Measurements from ENCODE around the gene PAQR8. TPM values are rescaled to one million over a fixed set of nuclear protein-coding genes. Genes with fewer than 3 reads are reported as not detected.
"Not testable (repeated sequence)": the region's sequence is repeated elsewhere in the genome, so short reads cannot be mapped to it uniquely, and the experiment has no call there.

PAQR8 gene
- polyA plus RNA-seq, 4 donors, result 14.1 to 78.4 (median 28.6) TPM

DNA sequence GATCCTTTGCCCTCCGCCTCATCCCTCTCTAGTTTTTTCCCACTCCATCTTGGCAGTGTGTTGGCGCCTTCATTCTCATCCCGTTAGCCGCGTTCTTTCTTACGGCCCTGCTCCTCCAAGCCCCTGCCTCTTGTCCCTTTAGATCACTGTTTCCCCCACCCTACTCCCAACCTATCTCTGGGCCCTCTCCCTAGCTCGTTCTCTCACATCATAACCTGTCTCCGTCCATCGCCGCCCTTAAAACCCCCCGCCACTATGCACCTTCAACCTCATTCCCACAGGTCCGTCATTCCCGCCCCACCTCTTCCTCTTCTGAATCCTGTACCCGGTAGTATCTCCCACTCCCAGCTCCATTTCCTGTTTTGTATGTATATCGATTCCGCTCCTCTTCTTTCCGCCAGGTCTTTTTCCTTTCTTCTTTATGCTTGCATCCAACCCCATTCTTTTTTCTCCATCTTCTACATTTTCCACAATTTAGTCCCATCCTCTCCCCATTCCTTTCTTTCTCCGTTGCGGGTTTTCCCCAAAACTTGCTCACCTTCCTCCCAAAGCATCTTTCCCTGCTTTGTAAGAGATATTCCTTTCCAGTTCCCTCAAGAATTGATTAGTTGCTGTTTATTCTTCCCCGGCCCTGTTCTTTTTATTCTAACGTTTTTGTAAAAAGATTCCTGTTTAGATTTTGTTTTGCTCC, 58.9 kb downstream of the PAQR8 start:
- WGBS, 3 donors, result 2 to 8% (median 5%) methylated on average over 21 of the region's 21 CpGs
- peak; percentile 42 to 66 for DNase-seq
- no peaks in the 10 kb centered on the region for H3K27me3 ChIP-seq (ENCODE audit: control insufficient read depth in 3 of 3, insufficient read depth in 3 of 3, low read length in 3 of 3)
- H3K4me1 ChIP-seq (ENCODE audit: control insufficient read depth in 3 of 3, insufficient read depth in 2 of 3, low read depth in 1 of 3, low read length in 2 of 3), result peaks cover 0 to 17% (median 0%) of the 10 kb centered on the region in 3 donors
- H3K36me3 ChIP-seq (ENCODE audit: control insufficient read depth in 3 of 3, insufficient read depth in 2 of 3, low read depth in 1 of 3, low read length in 3 of 3), result peaks cover 0 to 3% (median 0%) of the 10 kb centered on the region in 3 donors
- peak overlapping the region; percentile 67 to 76 (median 73) for H3K4me3 ChIP-seq (ENCODE audit: low read depth in 1 of 3, low read length in 3 of 3)
- FAIRE-seq, result no peak
- no peaks in the 10 kb centered on the region for H3K9me3 ChIP-seq (ENCODE audit: control insufficient read depth in 2 of 2, insufficient read depth in 1 of 2, low read depth in 1 of 2, low read length in 1 of 2)
- peak overlapping the region; percentile 60 to 85 (median 78) for H3K27ac ChIP-seq (ENCODE audit: low read depth in 1 of 3, low read length in 2 of 3)

DNA sequence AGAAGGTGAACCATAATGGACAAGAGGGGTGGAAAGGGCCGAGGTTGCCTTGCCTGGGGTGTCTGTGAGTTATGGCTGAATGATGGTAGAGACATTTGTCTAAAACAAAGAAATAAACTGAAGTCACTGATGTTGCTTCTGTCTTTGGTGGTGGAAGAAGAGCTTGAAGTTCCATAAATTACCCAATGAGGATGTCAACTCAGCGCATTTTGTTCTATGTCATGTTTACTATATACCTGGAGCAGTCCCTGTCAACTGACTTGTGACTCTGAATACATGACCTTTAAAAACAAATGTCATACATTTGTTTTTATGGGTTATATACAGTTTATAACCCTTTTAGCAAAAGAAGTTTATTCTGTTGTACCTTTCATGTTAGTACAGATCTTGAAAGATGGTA, 60.2 kb downstream of the PAQR8 start:
- Histone ChIP-seq H3K9me3 (ENCODE audit: control insufficient read depth in 2 of 2, insufficient read depth in 1 of 2, low read depth in 1 of 2, low read length in 1 of 2) (no peaks in the 10 kb centered on the region), H3K4me1 (ENCODE audit: control insufficient read depth in 3 of 3, insufficient read depth in 2 of 3, low read depth in 1 of 3, low read length in 2 of 3) (peaks cover 0 to 12% (median 0%) of the 10 kb centered on the region in 3 donors), H3K36me3 (ENCODE audit: control insufficient read depth in 3 of 3, insufficient read depth in 2 of 3, low read depth in 1 of 3, low read length in 3 of 3) (peaks cover 0 to 3% (median 0%) of the 10 kb centered on the region in 3 donors), H3K27ac (ENCODE audit: low read depth in 1 of 3, low read length in 2 of 3) (no peak overlapping the region), H3K27me3 (ENCODE audit: control insufficient read depth in 3 of 3, insufficient read depth in 3 of 3, low read length in 3 of 3) (no peaks in the 10 kb centered on the region), H3K4me3 (ENCODE audit: low read depth in 1 of 3, low read length in 3 of 3) (no peak overlapping the region)
- 92 to 95% (median 95%) methylated on average over 2 of the region's 2 CpGs for WGBS, 3 donors
- DNase-seq (no peak), FAIRE-seq (no peak)

DNA sequence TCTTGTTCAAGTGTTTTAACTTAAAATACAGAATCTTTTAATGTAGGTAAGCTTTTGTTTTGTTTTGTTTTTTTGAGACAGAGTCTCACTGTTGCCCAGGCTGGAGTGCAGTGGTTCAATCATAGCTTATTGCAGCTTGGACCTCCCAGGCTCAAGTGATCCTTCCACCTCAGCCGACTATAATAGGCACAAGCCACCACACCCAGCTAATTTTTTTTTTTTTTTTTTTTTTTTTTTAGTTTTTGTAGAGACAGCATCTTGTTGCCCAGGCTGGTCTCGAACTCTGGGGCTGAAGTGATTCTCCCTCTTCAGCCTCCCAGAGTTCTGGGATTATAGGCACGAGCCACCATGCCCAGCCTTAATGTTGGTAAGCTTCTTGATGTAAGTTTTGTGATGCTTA, 61.5 kb downstream of the PAQR8 start:
- no peak for FAIRE-seq
- H3K27ac ChIP-seq (ENCODE audit: low read depth in 1 of 3, low read length in 2 of 3), result no peak overlapping the region

DNA sequence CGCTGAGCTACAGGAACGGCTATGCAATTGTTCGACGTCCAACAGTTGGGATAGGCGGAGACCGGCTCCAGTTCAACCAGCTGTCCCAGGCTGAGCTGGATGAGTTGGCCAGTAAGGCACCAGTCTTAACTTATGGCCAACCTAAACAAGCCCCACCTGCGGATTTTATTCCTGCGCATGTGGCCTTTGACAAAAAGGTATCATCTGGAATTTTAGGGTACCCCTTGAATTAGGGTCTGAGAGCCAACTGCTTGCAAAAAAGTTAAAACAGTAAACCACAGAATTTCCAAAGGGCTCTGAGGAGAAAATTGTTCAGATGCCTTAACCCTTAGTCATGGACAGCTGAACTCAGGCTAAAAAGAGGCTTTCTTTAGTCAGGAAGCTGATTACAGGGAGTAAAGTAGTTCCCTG, 62.0 kb downstream of the PAQR8 start:
- H3K27me3 ChIP-seq (ENCODE audit: control insufficient read depth in 3 of 3, insufficient read depth in 3 of 3, low read length in 3 of 3), result no peaks in the 10 kb centered on the region
- 81 to 88% (median 87%) methylated on average over 8 of the region's 8 CpGs for WGBS, 3 donors

More for the DNA sequence above, 61.5 kb downstream of the PAQR8 start:
- Histone ChIP-seq H3K9me3 (ENCODE audit: control insufficient read depth in 2 of 2, insufficient read depth in 1 of 2, low read depth in 1 of 2, low read length in 1 of 2) (no peaks in the 10 kb centered on the region), H3K27me3 (ENCODE audit: control insufficient read depth in 3 of 3, insufficient read depth in 3 of 3, low read length in 3 of 3) (no peaks in the 10 kb centered on the region), H3K36me3 (ENCODE audit: control insufficient read depth in 3 of 3, insufficient read depth in 2 of 3, low read depth in 1 of 3, low read length in 3 of 3) (peaks cover 0 to 3% (median 0%) of the 10 kb centered on the region in 3 donors), H3K4me3 (ENCODE audit: low read depth in 1 of 3, low read length in 3 of 3) (no peak overlapping the region), H3K4me1 (ENCODE audit: control insufficient read depth in 3 of 3, insufficient read depth in 2 of 3, low read depth in 1 of 3, low read length in 2 of 3) (peaks cover 0 to 8% (median 0%) of the 10 kb centered on the region in 3 donors)
- DNase-seq, result no peak
- 73 to 80% (median 75%) methylated on average over 3 of the region's 3 CpGs for WGBS, 3 donors

DNA sequence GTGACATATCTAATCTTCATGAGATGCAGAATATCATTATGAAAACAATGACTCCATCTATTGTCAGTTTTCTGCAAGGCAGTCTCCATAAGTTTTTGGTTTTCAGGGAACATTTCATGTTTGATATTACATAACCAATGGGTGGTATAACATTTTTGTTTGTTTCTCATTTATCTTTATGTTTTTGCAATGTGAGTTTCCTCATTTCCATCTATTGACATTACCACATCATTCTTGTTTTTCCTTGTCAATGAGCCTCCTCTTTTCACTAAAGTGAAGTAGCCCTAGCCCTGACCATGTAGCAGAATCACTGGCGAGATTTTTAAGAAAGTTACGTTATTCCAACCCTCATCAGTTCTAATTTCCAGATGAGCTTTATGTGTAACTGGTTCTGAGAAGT, 62.6 kb downstream of the PAQR8 start:
- Histone ChIP-seq H3K4me3 (ENCODE audit: low read depth in 1 of 3, low read length in 3 of 3) (no peak overlapping the region), H3K27me3 (ENCODE audit: control insufficient read depth in 3 of 3, insufficient read depth in 3 of 3, low read length in 3 of 3) (no peaks in the 10 kb centered on the region), H3K36me3 (ENCODE audit: control insufficient read depth in 3 of 3, insufficient read depth in 2 of 3, low read depth in 1 of 3, low read length in 3 of 3) (peaks cover 0 to 3% (median 0%) of the 10 kb centered on the region in 3 donors), H3K27ac (ENCODE audit: low read depth in 1 of 3, low read length in 2 of 3) (peak overlapping the region in 1 of 3 donors; percentile 14), H3K4me1 (ENCODE audit: control insufficient read depth in 3 of 3, insufficient read depth in 2 of 3, low read depth in 1 of 3, low read length in 2 of 3) (no peaks in the 10 kb centered on the region), H3K9me3 (ENCODE audit: control insufficient read depth in 2 of 2, insufficient read depth in 1 of 2, low read depth in 1 of 2, low read length in 1 of 2) (no peaks in the 10 kb centered on the region)
- 90 to 99% (median 91%) methylated on average over 2 of the region's 2 CpGs for WGBS, 3 donors
- no peak for DNase-seq
- FAIRE-seq, result no peak

More for the DNA sequence above, 62.0 kb downstream of the PAQR8 start:
- Histone ChIP-seq H3K9me3 (ENCODE audit: control insufficient read depth in 2 of 2, insufficient read depth in 1 of 2, low read depth in 1 of 2, low read length in 1 of 2) (no peaks in the 10 kb centered on the region), H3K4me3 (ENCODE audit: low read depth in 1 of 3, low read length in 3 of 3) (no peak overlapping the region), H3K36me3 (ENCODE audit: control insufficient read depth in 3 of 3, insufficient read depth in 2 of 3, low read depth in 1 of 3, low read length in 3 of 3) (peaks cover 0 to 3% (median 0%) of the 10 kb centered on the region in 3 donors), H3K27ac (ENCODE audit: low read depth in 1 of 3, low read length in 2 of 3) (peak overlapping the region in 1 of 3 donors; percentile 52), H3K4me1 (ENCODE audit: control insufficient read depth in 3 of 3, insufficient read depth in 2 of 3, low read depth in 1 of 3, low read length in 2 of 3) (peaks cover 0 to 4% (median 0%) of the 10 kb centered on the region in 3 donors)
- no peak for DNase-seq
- FAIRE-seq, result no peak

DNA sequence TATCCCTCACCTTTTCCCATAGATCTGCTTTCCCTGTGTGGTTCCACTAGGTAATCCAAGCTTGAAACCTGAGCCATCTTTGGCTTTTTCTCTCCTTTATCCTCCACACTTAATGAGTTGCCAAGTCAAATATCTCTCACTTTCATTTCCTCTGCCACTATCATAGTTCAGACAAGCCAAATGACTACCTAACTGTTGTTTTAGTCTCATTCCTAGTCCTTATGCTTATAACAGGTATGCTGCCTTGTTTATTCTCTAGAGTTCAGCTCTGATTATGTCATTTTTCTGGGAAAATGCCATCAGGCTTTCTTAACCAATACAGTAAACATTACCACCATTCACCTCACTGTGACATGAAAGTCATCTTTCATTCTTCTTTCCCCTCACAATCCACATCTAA, 64.7 kb downstream of the PAQR8 start:
- DNase-seq (no peak), FAIRE-seq (no peak)
- H3K27me3 ChIP-seq (ENCODE audit: control insufficient read depth in 3 of 3, insufficient read depth in 3 of 3, low read length in 3 of 3), result no peaks in the 10 kb centered on the region
- H3K4me1 ChIP-seq (ENCODE audit: control insufficient read depth in 3 of 3, insufficient read depth in 2 of 3, low read depth in 1 of 3, low read length in 2 of 3), result no peaks in the 10 kb centered on the region
- H3K27ac ChIP-seq (ENCODE audit: low read depth in 1 of 3, low read length in 2 of 3), result no peak overlapping the region
- no peaks in the 10 kb centered on the region for H3K9me3 ChIP-seq (ENCODE audit: control insufficient read depth in 2 of 2, insufficient read depth in 1 of 2, low read depth in 1 of 2, low read length in 1 of 2)
- no peak overlapping the region for H3K4me3 ChIP-seq (ENCODE audit: low read depth in 1 of 3, low read length in 3 of 3)
- peaks cover 0 to 3% (median 0%) of the 10 kb centered on the region in 3 donors for H3K36me3 ChIP-seq (ENCODE audit: control insufficient read depth in 3 of 3, insufficient read depth in 2 of 3, low read depth in 1 of 3, low read length in 3 of 3)

DNA sequence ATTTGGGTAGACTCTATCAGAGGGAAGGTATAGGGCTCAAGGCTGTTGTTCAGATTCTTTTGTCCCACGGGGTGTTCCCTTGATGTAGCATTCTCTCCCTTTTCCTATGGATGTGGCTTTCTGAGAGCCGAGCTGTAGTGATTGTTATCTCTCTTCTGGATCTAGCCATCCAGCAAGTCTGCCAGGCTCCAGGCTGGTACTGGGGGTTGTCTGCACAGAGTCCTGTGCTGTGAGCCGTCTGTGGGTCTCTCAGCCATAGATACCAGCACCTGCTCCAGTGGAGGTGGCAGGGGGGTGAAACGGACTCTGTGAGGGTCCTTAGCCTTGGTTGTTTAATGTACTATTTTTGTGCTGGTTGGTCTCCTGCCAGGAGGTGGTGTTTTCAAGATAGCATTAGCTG, 71.3 kb downstream of the PAQR8 start:
- not testable (repeated sequence) for H3K36me3 ChIP-seq (ENCODE audit: control insufficient read depth in 3 of 3, insufficient read depth in 2 of 3, low read depth in 1 of 3, low read length in 3 of 3); H3K9me3 ChIP-seq (ENCODE audit: control insufficient read depth in 2 of 2, insufficient read depth in 1 of 2, low read depth in 1 of 2, low read length in 1 of 2); H3K4me1 ChIP-seq (ENCODE audit: control insufficient read depth in 3 of 3, insufficient read depth in 2 of 3, low read depth in 1 of 3, low read length in 2 of 3); H3K4me3 ChIP-seq (ENCODE audit: low read depth in 1 of 3, low read length in 3 of 3); DNase-seq; FAIRE-seq; H3K27me3 ChIP-seq (ENCODE audit: control insufficient read depth in 3 of 3, insufficient read depth in 3 of 3, low read length in 3 of 3); H3K27ac ChIP-seq (ENCODE audit: low read depth in 1 of 3, low read length in 2 of 3)
- 72 to 85% (median 82%) methylated on average over 4 of the region's 4 CpGs for WGBS, 3 donors

DNA sequence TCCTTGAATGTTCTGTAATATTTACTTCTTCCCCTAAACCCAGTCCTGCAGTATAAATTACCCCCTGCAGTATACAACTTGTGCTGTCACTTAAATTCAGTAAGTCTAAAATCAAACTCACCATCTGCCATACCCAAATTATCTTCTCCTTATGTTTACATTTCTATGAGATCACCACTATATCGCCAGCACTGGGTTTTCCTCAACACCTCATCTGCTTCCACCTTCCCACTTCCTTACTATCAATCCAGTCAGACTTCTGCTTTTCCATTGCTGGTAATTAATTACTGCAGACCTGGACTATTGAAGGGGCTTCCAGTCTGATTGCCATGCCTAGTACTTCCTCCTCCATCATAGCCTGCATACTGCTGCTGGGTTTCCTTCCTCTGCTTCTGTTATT, 73.4 kb downstream of the PAQR8 start:
- 22 to 49% (median 43%) methylated on average over 1 of the region's 1 CpG for WGBS, 3 donors

DNA sequence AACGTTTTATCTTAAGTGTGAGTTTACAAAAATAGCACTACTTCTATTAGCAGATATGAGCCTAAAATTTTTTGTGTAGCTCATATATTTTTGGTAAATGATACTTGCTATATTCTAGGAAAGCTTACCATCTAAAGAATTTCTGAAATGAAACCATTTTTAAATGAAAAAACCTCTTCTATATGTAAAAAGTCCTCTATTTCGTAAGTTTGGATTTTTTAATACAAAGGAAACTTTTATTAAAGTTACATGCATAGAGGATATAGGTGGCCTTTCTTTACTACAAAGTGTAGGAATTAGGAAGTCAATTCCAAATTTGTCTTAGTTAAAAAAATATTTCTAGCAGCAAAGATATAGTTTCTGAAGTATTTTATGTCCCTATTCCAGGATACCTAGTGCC, 77.0 kb downstream of the PAQR8 start:
- 88 to 91% (median 89%) methylated on average over 2 of the region's 2 CpGs for WGBS, 3 donors

More for the DNA sequence above, 73.4 kb downstream of the PAQR8 start:
- no peak for DNase-seq
- no peak for FAIRE-seq
- Histone ChIP-seq H3K27me3 (ENCODE audit: control insufficient read depth in 3 of 3, insufficient read depth in 3 of 3, low read length in 3 of 3) (no peaks in the 10 kb centered on the region), H3K4me1 (ENCODE audit: control insufficient read depth in 3 of 3, insufficient read depth in 2 of 3, low read depth in 1 of 3, low read length in 2 of 3) (no peaks in the 10 kb centered on the region), H3K9me3 (ENCODE audit: control insufficient read depth in 2 of 2, insufficient read depth in 1 of 2, low read depth in 1 of 2, low read length in 1 of 2) (no peaks in the 10 kb centered on the region), H3K4me3 (ENCODE audit: low read depth in 1 of 3, low read length in 3 of 3) (no peak overlapping the region), H3K36me3 (ENCODE audit: control insufficient read depth in 3 of 3, insufficient read depth in 2 of 3, low read depth in 1 of 3, low read length in 3 of 3) (peaks cover 0 to 8% (median 0%) of the 10 kb centered on the region in 3 donors), H3K27ac (ENCODE audit: low read depth in 1 of 3, low read length in 2 of 3) (no peak overlapping the region)

More for the DNA sequence above, 77.0 kb downstream of the PAQR8 start:
- FAIRE-seq (no peak), DNase-seq (no peak)
- Histone ChIP-seq H3K9me3 (ENCODE audit: control insufficient read depth in 2 of 2, insufficient read depth in 1 of 2, low read depth in 1 of 2, low read length in 1 of 2) (no peaks in the 10 kb centered on the region), H3K4me1 (ENCODE audit: control insufficient read depth in 3 of 3, insufficient read depth in 2 of 3, low read depth in 1 of 3, low read length in 2 of 3) (no peaks in the 10 kb centered on the region), H3K27me3 (ENCODE audit: control insufficient read depth in 3 of 3, insufficient read depth in 3 of 3, low read length in 3 of 3) (no peaks in the 10 kb centered on the region), H3K4me3 (ENCODE audit: low read depth in 1 of 3, low read length in 3 of 3) (no peak overlapping the region), H3K36me3 (ENCODE audit: control insufficient read depth in 3 of 3, insufficient read depth in 2 of 3, low read depth in 1 of 3, low read length in 3 of 3) (peaks cover 0 to 7% (median 0%) of the 10 kb centered on the region in 3 donors), H3K27ac (ENCODE audit: low read depth in 1 of 3, low read length in 2 of 3) (no peak overlapping the region)
